ENCODE data around the gene GATA2. TPM values are rescaled to one million over a fixed set of nuclear protein-coding genes. Genes with fewer than 3 reads are reported as not detected.

GATA2 gene
- total RNA-seq, 6 donors from 2014 or later = 17.8 to 97.0 (median 63.0) TPM

- Histone ChIP-seq H3K4me1 (peaks cover 40 to 74% (median 54%) of the 10 kb centered on the region in 4 donors), H3K36me3 (peaks cover 0 to 23% (median 5%) of the 10 kb centered on the region in 4 donors), H3K27me3 (peaks cover 0 to 83% (median 58%) of the 10 kb centered on the region in 4 donors), H3K9me3 (no peaks in the 10 kb centered on the region), H3K27ac (peak overlapping the region; percentile 89 to 94 (median 90)), H3K4me3 (peak overlapping the region; percentile 26 to 69 (median 58))
- ATAC-seq (ENCODE audit: low FRiP score in 2 of 2) (no peak), DNase-seq (no peak)
- 11 to 16% methylated on average over 4 to 8 of the region's 10 CpGs for WGBS, 2 donors
- no peak for TF ChIP-seq EP300 (IDR thresholded peaks at IDR 0.05)
- TF ChIP-seq CTCF (IDR thresholded peaks at IDR 0.05) = no peak
- TF ChIP-seq POLR2AphosphoS5 (IDR thresholded peaks at IDR 0.05) = no peak
- no peak for TF ChIP-seq POLR2A (IDR thresholded peaks at IDR 0.05)
Observed at GRCh38 chr3:128490650-128490914, 2.4 kb downstream of the GATA2 start.

DNA sequence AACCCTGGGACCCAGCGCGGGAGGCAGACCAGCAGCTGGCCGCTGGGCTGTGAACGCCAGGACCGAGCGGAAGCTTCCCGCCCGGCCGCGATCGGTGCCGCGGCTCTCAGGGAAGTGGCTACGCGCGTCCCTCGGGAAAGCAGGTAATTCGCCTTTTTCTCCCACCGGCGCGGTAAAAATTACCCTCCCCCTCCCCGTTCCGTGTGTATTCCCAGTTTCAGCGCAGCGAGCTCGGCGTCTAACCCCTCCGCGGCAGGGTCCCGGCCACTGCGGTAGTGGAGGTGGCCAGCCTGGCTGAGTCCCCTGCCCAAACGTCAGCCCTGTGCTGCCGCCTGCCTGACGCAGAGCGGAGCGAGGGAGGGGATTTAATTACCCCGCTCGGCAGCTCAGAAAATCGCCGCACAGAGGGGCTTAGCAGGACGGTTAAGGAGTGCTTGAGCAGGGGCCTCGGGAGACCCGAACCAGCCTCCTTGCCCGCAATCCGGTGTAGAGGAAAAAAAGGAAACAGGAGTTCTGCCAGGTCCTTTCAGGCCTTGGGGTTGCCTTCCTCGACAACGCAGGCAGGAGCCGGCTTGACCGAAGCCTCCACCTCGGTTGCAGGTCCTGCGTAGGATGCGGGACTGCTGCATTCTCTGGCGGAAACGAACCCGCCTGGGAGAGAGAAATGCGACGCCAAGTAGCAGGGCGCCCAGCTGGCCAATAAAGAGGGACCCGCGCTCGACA is 2.9 kb downstream of the GATA2 start:
- peaks cover 0 to 27% (median 5%) of the 10 kb centered on the region in 4 donors for H3K36me3 ChIP-seq
- H3K27me3 ChIP-seq = peaks cover 0 to 87% (median 60%) of the 10 kb centered on the region in 4 donors
- peak overlapping the region; percentile 89 to 94 (median 90) for H3K27ac ChIP-seq
- WGBS, 2 donors = 3% methylated on average over 25 to 54 of the region's 61 CpGs
- no peaks in the 10 kb centered on the region for H3K9me3 ChIP-seq
- ATAC-seq (ENCODE audit: low FRiP score in 2 of 2) (no peak), DNase-seq (peak in 1 of 2 donors; percentile 87)
- peaks cover 40 to 70% (median 54%) of the 10 kb centered on the region in 4 donors for H3K4me1 ChIP-seq
- TF ChIP-seq POLR2AphosphoS5 (IDR thresholded peaks at IDR 0.05) (no peak), CTCF (IDR thresholded peaks at IDR 0.05) (no peak), EP300 (IDR thresholded peaks at IDR 0.05) (no peak), POLR2A (IDR thresholded peaks at IDR 0.05) (no peak)
- H3K4me3 ChIP-seq = peak overlapping the region; percentile 26 to 69 (median 58)

DNA sequence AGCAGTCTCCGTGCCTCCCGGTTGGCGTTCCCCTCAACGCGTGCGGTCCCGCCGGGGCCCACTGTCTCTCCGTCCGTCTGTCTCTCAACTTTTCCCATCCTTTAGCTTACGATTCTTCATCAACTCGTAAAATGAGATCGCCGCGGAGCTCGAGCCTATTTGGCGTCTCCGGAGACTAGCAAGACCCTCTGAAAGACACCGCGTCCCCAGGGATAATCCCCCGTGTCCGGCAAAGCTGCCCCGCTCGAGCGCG is 3.4 kb downstream of the GATA2 start:
- DNase-seq = no peak
- H3K36me3 ChIP-seq = peaks cover 0 to 30% (median 5%) of the 10 kb centered on the region in 4 donors
- TF ChIP-seq POLR2A (IDR thresholded peaks at IDR 0.05) (no peak), POLR2AphosphoS5 (IDR thresholded peaks at IDR 0.05) (no peak), EP300 (IDR thresholded peaks at IDR 0.05) (no peak), CTCF (IDR thresholded peaks at IDR 0.05) (no peak)
- H3K27me3 ChIP-seq = peaks cover 0 to 92% (median 63%) of the 10 kb centered on the region in 4 donors
- peak overlapping the region; percentile 26 to 69 (median 58) for H3K4me3 ChIP-seq
- H3K27ac ChIP-seq = peak overlapping the region; percentile 89 to 94 (median 90)
- H3K9me3 ChIP-seq = no peaks in the 10 kb centered on the region
- WGBS, 2 donors = 2% methylated on average over 26 of the region's 26 CpGs; no CpG with 5 or more reads in 1 of the 2 donors
- ATAC-seq (ENCODE audit: low FRiP score in 2 of 2) = no peak
- peaks cover 40 to 70% (median 54%) of the 10 kb centered on the region in 4 donors for H3K4me1 ChIP-seq

- 1% methylated on average over 33 of the region's 71 CpGs; no CpG with 5 or more reads in 1 of the 2 donors for WGBS, 2 donors
- peaks cover 0 to 96% (median 65%) of the 10 kb centered on the region in 4 donors for H3K27me3 ChIP-seq
- peak overlapping the region; percentile 26 to 69 (median 58) for H3K4me3 ChIP-seq
- H3K27ac ChIP-seq = peak overlapping the region; percentile 89 to 94 (median 90)
- no peaks in the 10 kb centered on the region for H3K9me3 ChIP-seq
- TF ChIP-seq EP300 (IDR thresholded peaks at IDR 0.05) = no peak
- TF ChIP-seq CTCF (IDR thresholded peaks at IDR 0.05) = no peak
- peak in 1 of 2 donors; percentile 34 for TF ChIP-seq POLR2AphosphoS5 (IDR thresholded peaks at IDR 0.05)
- peak in 1 of 4 donors; percentile 58 for TF ChIP-seq POLR2A (IDR thresholded peaks at IDR 0.05)
- DNase-seq (peak in 1 of 2 donors; percentile 91), ATAC-seq (ENCODE audit: low FRiP score in 2 of 2) (peak in 1 of 2 donors; percentile 31)
- peaks cover 0 to 33% (median 5%) of the 10 kb centered on the region in 4 donors for H3K36me3 ChIP-seq
- H3K4me1 ChIP-seq = peaks cover 40 to 69% (median 54%) of the 10 kb centered on the region in 4 donors
Observed at GRCh38 chr3:128488991-128489673, 3.9 kb downstream of the GATA2 start.
